ENCODE measurements around the gene DAZAP1. TPM values are rescaled to one million over a fixed set of nuclear protein-coding genes. Genes with fewer than 3 reads are reported as not detected.

DAZAP1 gene
- total RNA-seq, 1 donor from 2014 or later = 27.1 TPM

DNA sequence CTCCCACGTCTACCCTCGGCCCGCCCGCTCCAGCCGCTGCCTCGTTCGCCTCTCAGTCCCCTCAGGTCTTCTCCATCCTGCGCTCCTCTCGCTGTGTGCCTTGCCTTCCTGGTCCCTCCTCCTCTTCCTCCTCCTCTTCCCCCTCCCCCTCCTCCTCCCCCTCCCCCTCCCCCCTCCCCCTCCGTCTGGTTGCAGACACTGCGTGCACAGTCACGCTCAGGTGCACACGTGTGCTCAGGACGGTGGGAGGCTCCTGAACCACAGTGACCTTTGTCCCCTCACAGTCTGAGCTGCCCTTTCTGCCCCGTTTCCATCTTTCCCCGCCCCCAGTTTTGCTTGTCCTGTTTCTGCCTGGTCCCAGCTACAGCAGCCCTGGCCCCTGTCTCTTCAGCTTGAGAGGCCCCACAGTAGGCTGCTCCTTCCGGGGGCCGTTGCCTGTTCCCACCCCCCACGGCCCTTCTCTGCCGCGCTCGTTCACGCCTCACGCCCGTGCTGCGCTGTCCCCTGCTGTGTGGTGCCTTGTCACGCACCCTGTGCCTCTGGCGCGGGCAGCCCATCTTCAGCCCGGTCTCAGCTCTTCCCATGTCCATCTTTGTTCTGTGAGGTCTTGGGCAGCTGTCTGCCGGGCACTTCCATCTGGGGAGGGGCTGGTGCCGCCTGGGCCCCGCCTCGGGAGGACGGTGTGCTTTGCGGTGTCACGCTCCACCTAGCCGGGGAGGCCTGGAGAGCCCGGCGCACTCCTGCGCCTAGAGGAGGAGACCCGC is 17.0 kb downstream of the DAZAP1 start:
- Histone ChIP-seq H3K9me3 (ENCODE audit: control insufficient read depth in 3 of 3, low read length in 3 of 3) (no peaks in the 10 kb centered on the region), H3K4me1 (ENCODE audit: control insufficient read depth in 3 of 3, insufficient read depth in 3 of 3, low read length in 3 of 3) (peaks cover 0 to 13% (median 10%) of the 10 kb centered on the region in 3 donors), H3K27ac (ENCODE audit: low read depth, low read length) (no peak overlapping the region), H3K4me3 (ENCODE audit: low read length in 3 of 3) (no peak overlapping the region), H3K27me3 (ENCODE audit: control insufficient read depth in 3 of 3, insufficient read depth in 3 of 3, low read length in 3 of 3) (no peaks in the 10 kb centered on the region), H3K36me3 (ENCODE audit: control insufficient read depth in 3 of 3, insufficient read depth in 3 of 3, low read length in 3 of 3) (peaks cover 69 to 77% (median 70%) of the 10 kb centered on the region in 3 donors), H3K9ac (ENCODE audit: low read depth in 1 of 3, low read length in 3 of 3) (no peak overlapping the region)

DNA sequence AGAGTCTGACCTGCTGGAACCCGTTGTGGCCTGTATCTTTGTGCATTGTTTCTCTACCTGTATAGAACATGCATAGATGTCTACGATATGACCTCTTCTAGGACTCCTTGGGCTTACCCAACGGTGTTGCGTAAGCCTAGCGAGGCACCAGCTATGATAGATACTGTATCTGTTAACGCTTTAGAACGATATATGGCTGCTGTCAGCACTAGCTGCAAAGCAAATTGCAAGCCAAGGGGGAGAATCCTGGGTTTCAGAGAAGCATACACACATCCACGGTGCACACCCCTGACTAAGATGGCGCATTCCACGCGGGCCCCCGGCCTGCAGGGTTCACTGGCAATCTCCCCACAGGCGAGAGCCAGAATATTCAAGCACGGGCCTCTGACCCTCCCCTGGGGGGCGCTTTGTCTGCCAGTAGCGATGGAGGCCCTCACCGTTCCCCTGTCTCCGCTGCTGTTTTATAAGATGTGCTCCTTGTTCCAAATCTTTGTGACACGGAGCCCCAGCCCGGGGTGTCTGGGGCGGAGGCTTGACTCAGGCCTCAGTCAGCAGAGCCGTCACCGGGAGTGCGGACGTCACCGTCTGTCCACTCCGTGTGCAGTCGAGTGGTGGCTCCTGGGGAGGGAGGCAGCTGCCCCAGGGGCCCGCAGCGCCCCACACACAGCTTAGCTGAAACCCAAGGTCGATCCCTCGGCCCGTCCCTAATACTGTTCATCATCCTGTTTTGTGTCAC is 17.9 kb downstream of the DAZAP1 start:
- Histone ChIP-seq H3K4me1 (ENCODE audit: control insufficient read depth in 3 of 3, insufficient read depth in 3 of 3, low read length in 3 of 3) (peaks cover 0 to 8% (median 5%) of the 10 kb centered on the region in 3 donors), H3K36me3 (ENCODE audit: control insufficient read depth in 3 of 3, insufficient read depth in 3 of 3, low read length in 3 of 3) (peaks cover 73 to 78% (median 74%) of the 10 kb centered on the region in 3 donors), H3K27me3 (ENCODE audit: control insufficient read depth in 3 of 3, insufficient read depth in 3 of 3, low read length in 3 of 3) (no peaks in the 10 kb centered on the region), H3K9ac (ENCODE audit: low read depth in 1 of 3, low read length in 3 of 3) (no peak overlapping the region), H3K27ac (ENCODE audit: low read depth, low read length) (no peak overlapping the region), H3K9me3 (ENCODE audit: control insufficient read depth in 3 of 3, low read length in 3 of 3) (no peaks in the 10 kb centered on the region), H3K4me3 (ENCODE audit: low read length in 3 of 3) (no peak overlapping the region)

DNA sequence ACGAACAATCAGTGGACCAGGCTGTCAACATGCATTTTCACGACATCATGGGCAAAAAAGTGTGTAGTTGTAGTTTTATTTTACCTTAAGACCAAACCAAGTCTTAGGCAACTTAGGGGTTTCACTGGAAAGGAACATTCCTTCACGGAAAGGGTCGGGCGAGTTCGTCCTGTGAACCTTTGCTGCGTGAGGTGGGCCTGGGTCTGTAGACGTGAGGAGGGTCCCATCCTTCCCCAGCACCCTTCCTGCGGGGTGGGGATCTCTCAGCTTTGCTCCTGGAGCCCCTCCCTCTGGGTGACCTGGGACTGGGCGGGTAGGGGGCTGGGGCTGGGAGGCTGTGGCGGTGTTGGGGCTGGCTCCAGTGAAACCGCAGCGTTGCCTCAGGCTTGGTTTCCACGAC is 18.5 kb downstream of the DAZAP1 start:
- Histone ChIP-seq H3K9ac (ENCODE audit: low read depth in 1 of 3, low read length in 3 of 3) (no peak overlapping the region), H3K27ac (ENCODE audit: low read depth, low read length) (no peak overlapping the region), H3K4me1 (ENCODE audit: control insufficient read depth in 3 of 3, insufficient read depth in 3 of 3, low read length in 3 of 3) (peaks cover 0 to 8% (median 5%) of the 10 kb centered on the region in 3 donors), H3K9me3 (ENCODE audit: control insufficient read depth in 3 of 3, low read length in 3 of 3) (no peaks in the 10 kb centered on the region), H3K4me3 (ENCODE audit: low read length in 3 of 3) (no peak overlapping the region), H3K36me3 (ENCODE audit: control insufficient read depth in 3 of 3, insufficient read depth in 3 of 3, low read length in 3 of 3) (peaks cover 70 to 74% (median 71%) of the 10 kb centered on the region in 3 donors), H3K27me3 (ENCODE audit: control insufficient read depth in 3 of 3, insufficient read depth in 3 of 3, low read length in 3 of 3) (no peaks in the 10 kb centered on the region)

DNA sequence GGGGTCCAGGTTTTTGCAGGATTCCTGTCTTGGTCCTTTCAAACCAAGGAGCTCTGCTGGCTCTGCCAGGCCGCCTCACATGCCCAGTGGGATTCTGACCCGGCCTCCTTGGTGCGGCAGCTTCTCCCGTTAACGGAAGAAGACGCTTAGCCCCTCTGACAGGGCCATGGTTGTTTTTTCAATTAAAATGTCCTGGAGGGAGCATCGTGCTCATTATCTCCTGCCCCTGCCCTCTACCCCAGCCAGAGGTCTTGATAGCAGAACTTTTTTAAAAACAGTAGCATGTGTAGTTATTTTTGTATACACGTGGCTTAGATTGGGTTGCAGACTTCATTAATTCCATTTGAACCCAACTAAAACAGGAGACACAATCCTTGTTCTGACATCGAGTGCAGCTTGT is 19.4 kb downstream of the DAZAP1 start:
- peaks cover 0 to 8% (median 5%) of the 10 kb centered on the region in 3 donors for H3K4me1 ChIP-seq (ENCODE audit: control insufficient read depth in 3 of 3, insufficient read depth in 3 of 3, low read length in 3 of 3)
- H3K9me3 ChIP-seq (ENCODE audit: control insufficient read depth in 3 of 3, low read length in 3 of 3) = no peaks in the 10 kb centered on the region
- H3K36me3 ChIP-seq (ENCODE audit: control insufficient read depth in 3 of 3, insufficient read depth in 3 of 3, low read length in 3 of 3) = peaks cover 66 to 70% (median 66%) of the 10 kb centered on the region in 3 donors
- no peaks in the 10 kb centered on the region for H3K27me3 ChIP-seq (ENCODE audit: control insufficient read depth in 3 of 3, insufficient read depth in 3 of 3, low read length in 3 of 3)
- no peak overlapping the region for H3K4me3 ChIP-seq (ENCODE audit: low read length in 3 of 3)
- no peak overlapping the region for H3K9ac ChIP-seq (ENCODE audit: low read depth in 1 of 3, low read length in 3 of 3)
- no peak overlapping the region for H3K27ac ChIP-seq (ENCODE audit: low read depth, low read length)

DNA sequence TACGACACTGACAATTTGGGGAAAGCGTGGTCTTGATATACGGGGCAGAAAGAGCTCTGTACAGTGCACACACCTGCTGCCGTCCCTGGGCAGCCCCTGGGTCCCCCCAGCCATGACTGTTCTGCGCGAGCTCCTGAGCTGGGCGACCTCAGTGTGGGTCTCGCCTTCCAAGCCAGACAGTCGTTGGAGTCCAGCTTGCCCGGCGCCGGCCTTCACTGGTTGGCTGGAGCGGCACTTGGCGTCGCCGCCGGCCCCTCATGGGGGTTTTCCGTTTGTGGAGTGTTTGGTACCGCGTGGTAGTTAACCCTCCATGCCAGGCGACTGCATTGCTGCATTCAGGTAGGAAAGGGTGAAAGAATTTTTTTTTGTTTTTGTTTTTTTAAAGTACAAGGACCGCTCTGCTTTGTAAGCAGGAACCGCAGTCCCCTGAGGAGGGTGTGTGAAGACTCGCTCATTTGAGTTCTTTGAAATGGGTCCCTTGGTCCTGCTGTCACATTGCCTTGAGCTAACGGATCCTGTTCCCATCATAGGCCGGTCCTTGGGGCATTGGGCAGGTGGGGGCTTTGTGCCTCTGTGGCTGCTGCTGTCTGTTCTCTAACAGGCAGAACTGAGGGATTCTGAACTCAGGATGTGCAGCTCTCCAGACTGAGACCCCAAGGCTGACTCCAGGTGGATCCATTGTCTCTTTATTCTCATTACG is 20.0 kb downstream of the DAZAP1 start:
- Histone ChIP-seq H3K9me3 (ENCODE audit: control insufficient read depth in 3 of 3, low read length in 3 of 3) (no peaks in the 10 kb centered on the region), H3K9ac (ENCODE audit: low read depth in 1 of 3, low read length in 3 of 3) (no peak overlapping the region), H3K4me3 (ENCODE audit: low read length in 3 of 3) (no peak overlapping the region), H3K27me3 (ENCODE audit: control insufficient read depth in 3 of 3, insufficient read depth in 3 of 3, low read length in 3 of 3) (no peaks in the 10 kb centered on the region), H3K4me1 (ENCODE audit: control insufficient read depth in 3 of 3, insufficient read depth in 3 of 3, low read length in 3 of 3) (peaks cover 0 to 2% (median under 1%) of the 10 kb centered on the region in 3 donors), H3K36me3 (ENCODE audit: control insufficient read depth in 3 of 3, insufficient read depth in 3 of 3, low read length in 3 of 3) (peaks cover 66 to 71% (median 66%) of the 10 kb centered on the region in 3 donors), H3K27ac (ENCODE audit: low read depth, low read length) (no peak overlapping the region)

DNA sequence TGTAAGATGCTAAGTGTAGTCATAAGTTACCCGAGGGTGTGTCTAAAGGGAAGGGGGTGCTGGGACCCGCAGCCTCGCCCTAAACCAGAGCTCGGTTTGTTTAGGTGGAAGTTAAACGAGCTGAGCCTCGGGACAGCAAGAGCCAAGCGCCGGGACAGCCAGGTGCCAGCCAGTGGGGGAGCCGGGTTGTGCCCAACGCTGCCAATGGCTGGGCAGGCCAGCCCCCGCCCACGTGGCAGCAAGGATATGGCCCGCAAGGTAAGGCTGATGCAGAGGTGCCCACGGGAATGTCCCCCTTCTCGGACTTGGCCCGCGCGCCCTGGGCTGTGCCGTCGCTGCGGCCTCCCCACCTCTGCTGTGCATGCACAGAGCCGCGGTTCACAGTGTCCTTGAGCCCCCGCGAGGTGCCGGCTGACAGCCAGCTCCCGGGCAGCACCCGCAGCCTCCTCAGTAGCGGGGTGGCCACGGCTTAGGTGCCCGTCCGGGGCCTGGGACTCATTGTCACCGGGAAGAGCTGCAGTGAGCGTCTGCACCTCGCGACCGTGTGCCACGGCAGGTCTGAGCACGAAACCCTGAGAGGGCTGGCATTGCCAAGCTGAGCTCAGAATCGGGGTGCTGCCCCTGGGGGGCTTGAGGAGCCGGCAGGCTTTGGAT is 21.5 kb downstream of the DAZAP1 start:
- H3K36me3 ChIP-seq (ENCODE audit: control insufficient read depth in 3 of 3, insufficient read depth in 3 of 3, low read length in 3 of 3) = peaks cover 66 to 73% (median 67%) of the 10 kb centered on the region in 3 donors
- no peak overlapping the region for H3K27ac ChIP-seq (ENCODE audit: low read depth, low read length)

DNA sequence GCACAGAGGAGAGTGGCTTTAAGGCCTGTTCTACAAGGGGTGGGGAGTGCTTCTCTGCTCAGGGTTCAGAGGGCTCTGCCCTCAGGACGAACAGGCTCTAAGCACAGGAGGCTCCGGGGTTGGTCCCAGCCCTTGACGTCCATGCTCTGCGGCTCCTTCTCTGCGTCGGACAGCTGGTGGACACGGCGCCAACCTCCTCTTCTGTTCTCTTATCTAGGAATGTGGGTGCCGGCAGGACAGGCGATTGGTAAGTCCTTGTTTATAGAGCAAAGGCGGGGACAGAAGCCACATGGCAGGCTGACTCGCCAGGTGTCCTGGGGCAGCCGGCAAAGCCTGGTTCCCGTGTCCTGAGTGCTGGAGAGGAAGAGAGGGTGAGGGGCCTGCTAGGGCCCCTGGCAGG is 22.4 kb downstream of the DAZAP1 start:
- no peak overlapping the region for H3K4me3 ChIP-seq (ENCODE audit: low read length in 3 of 3)
- H3K9ac ChIP-seq (ENCODE audit: low read depth in 1 of 3, low read length in 3 of 3) = no peak overlapping the region
- H3K36me3 ChIP-seq (ENCODE audit: control insufficient read depth in 3 of 3, insufficient read depth in 3 of 3, low read length in 3 of 3) = peaks cover 66 to 73% (median 67%) of the 10 kb centered on the region in 3 donors
- no peak overlapping the region for H3K27ac ChIP-seq (ENCODE audit: low read depth, low read length)
- H3K27me3 ChIP-seq (ENCODE audit: control insufficient read depth in 3 of 3, insufficient read depth in 3 of 3, low read length in 3 of 3) = no peaks in the 10 kb centered on the region
- H3K9me3 ChIP-seq (ENCODE audit: control insufficient read depth in 3 of 3, low read length in 3 of 3) = no peaks in the 10 kb centered on the region
- peaks cover 0 to 2% (median 0%) of the 10 kb centered on the region in 3 donors for H3K4me1 ChIP-seq (ENCODE audit: control insufficient read depth in 3 of 3, insufficient read depth in 3 of 3, low read length in 3 of 3)

More for the DNA sequence above, 21.5 kb downstream of the DAZAP1 start:
- Histone ChIP-seq H3K4me3 (ENCODE audit: low read length in 3 of 3) (no peak overlapping the region), H3K27me3 (ENCODE audit: control insufficient read depth in 3 of 3, insufficient read depth in 3 of 3, low read length in 3 of 3) (no peaks in the 10 kb centered on the region), H3K9me3 (ENCODE audit: control insufficient read depth in 3 of 3, low read length in 3 of 3) (no peaks in the 10 kb centered on the region), H3K9ac (ENCODE audit: low read depth in 1 of 3, low read length in 3 of 3) (no peak overlapping the region), H3K4me1 (ENCODE audit: control insufficient read depth in 3 of 3, insufficient read depth in 3 of 3, low read length in 3 of 3) (peaks cover 0 to 2% (median 0%) of the 10 kb centered on the region in 3 donors)

DNA sequence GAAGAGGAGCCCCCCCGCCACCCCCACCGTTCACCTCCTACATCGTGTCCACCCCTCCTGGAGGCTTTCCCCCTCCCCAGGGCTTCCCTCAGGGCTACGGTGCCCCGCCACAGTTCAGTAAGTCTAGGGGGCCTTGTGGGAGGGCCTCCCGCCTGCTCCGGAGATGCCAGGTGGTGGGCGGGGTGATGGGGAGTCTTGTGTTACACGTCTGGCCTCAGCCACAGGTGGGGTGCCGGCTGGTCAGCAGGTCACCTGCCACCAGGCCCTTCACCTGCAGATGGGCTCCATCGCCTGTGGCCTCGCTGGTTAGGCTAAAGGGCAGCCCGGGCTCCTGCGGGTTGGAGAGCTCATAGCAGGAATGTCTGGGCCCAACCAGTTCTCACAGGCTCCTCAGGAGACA is 22.9 kb downstream of the DAZAP1 start:
- peaks cover 0 to 2% (median 0%) of the 10 kb centered on the region in 3 donors for H3K4me1 ChIP-seq (ENCODE audit: control insufficient read depth in 3 of 3, insufficient read depth in 3 of 3, low read length in 3 of 3)
- H3K27me3 ChIP-seq (ENCODE audit: control insufficient read depth in 3 of 3, insufficient read depth in 3 of 3, low read length in 3 of 3) = no peaks in the 10 kb centered on the region
- no peak overlapping the region for H3K9ac ChIP-seq (ENCODE audit: low read depth in 1 of 3, low read length in 3 of 3)
- H3K4me3 ChIP-seq (ENCODE audit: low read length in 3 of 3) = no peak overlapping the region
- no peaks in the 10 kb centered on the region for H3K9me3 ChIP-seq (ENCODE audit: control insufficient read depth in 3 of 3, low read length in 3 of 3)
- H3K36me3 ChIP-seq (ENCODE audit: control insufficient read depth in 3 of 3, insufficient read depth in 3 of 3, low read length in 3 of 3) = peaks cover 62 to 70% (median 63%) of the 10 kb centered on the region in 3 donors
- H3K27ac ChIP-seq (ENCODE audit: low read depth, low read length) = no peak overlapping the region

DNA sequence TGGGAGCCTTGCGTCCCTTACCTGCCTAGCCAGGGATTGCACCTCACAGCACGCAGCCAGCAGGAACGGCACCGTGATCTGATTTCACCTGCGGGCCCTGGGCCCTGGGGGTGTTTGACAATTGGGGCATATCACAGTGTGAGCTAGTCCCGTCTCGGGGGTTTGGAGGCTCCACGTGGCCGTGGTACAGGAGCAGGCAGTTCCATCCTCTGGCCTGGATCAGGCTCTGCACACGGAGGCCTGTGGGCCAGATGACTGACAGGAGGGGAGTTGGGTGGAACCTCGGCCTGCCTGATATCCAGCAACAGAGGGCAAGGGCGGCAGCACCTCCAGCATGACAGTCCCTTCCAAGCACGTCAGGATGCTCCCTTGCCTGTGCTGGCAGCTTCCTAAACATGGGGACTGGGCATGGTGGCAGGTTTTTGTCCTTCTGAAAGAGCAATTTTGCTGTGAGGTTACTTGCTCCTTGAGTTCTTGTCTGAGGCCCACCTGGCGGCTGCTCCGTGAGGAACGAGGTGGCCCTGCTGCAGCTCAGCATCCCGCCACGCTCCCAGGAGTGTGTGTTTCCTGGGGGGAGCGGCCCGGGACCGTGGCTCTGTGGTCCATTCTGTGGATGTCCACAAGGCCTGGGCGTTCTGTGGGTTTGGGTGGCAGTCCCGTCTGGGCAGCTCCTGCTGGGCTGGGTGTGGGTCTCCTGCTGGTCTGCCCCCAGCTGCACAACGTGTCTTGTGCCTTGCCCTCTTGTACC is 24.5 kb downstream of the DAZAP1 start:
- peaks cover 4 to 6% (median 5%) of the 10 kb centered on the region in 3 donors for H3K4me1 ChIP-seq (ENCODE audit: control insufficient read depth in 3 of 3, insufficient read depth in 3 of 3, low read length in 3 of 3)
- H3K36me3 ChIP-seq (ENCODE audit: control insufficient read depth in 3 of 3, insufficient read depth in 3 of 3, low read length in 3 of 3) = peaks cover 56 to 62% (median 57%) of the 10 kb centered on the region in 3 donors
- H3K4me3 ChIP-seq (ENCODE audit: low read length in 3 of 3) = no peak overlapping the region
- no peaks in the 10 kb centered on the region for H3K9me3 ChIP-seq (ENCODE audit: control insufficient read depth in 3 of 3, low read length in 3 of 3)
- no peak overlapping the region for H3K27ac ChIP-seq (ENCODE audit: low read depth, low read length)
- no peaks in the 10 kb centered on the region for H3K27me3 ChIP-seq (ENCODE audit: control insufficient read depth in 3 of 3, insufficient read depth in 3 of 3, low read length in 3 of 3)
- H3K9ac ChIP-seq (ENCODE audit: low read depth in 1 of 3, low read length in 3 of 3) = no peak overlapping the region

Measured in skeletal muscle tissue (tissue), 4 donors.